Hematopoietic multipotent progenitor cell treated with erythropoietin and hydrocortisone succinate and interleukin-3 and kit ligand, for 15 days (in vitro differentiated cells): ENCODE results near the gene MKNK2.
"Not testable (repeated sequence)": the region's sequence is repeated elsewhere in the genome, so short reads cannot be mapped to it uniquely, and the experiment has no call there.

Source experiments
- DNase-seq: peaks from one replicate; pipeline ENCODE4 v3.0.0-alpha.2; 2015; ENCODE audit warnings: low spot score

MKNK2 gene

GRCh38 chr19:2043961-2044708 is 6.9 kb downstream of the MKNK2 start:
- no peak for DNase-seq

GRCh38 chr19:2043251-2043641 is 7.8 kb downstream of the MKNK2 start:
- no peak for DNase-seq

GRCh38 chr19:2042485-2043250 is 8.4 kb downstream of the MKNK2 start:
- no peak for DNase-seq

- peak; percentile 96 for DNase-seq
Observed at GRCh38 chr19:2041683-2042484, 9.2 kb downstream of the MKNK2 start.

- DNase-seq = no peak
Observed at GRCh38 chr19:2041433-2041682, 9.7 kb downstream of the MKNK2 start.

GRCh38 chr19:2040647-2041432 is 10.2 kb downstream of the MKNK2 start:
- no peak for DNase-seq

GRCh38 chr19:2039959-2040646 is 10.9 kb downstream of the MKNK2 start:
- DNase-seq = no peak

GRCh38 chr19:2039089-2039958 is 11.7 kb downstream of the MKNK2 start:
- no peak for DNase-seq

- DNase-seq = no peak
Observed at GRCh38 chr19:2038284-2039088, 12.6 kb downstream of the MKNK2 start.

GRCh38 chr19:2037651-2038255 is 13.3 kb downstream of the MKNK2 start:
- DNase-seq = no peak

- DNase-seq = no peak
Observed at GRCh38 chr19:2036424-2036823, 14.6 kb downstream of the MKNK2 start.

- no peak for DNase-seq
Observed at GRCh38 chr19:2035590-2035991, 15.5 kb downstream of the MKNK2 start.

- DNase-seq = peak; percentile 60
Observed at GRCh38 chr19:2034729-2035589, 16.1 kb downstream of the MKNK2 start.

- not testable (repeated sequence) for DNase-seq
Observed at GRCh38 chr19:2034253-2034652, 16.8 kb downstream of the MKNK2 start.

- DNase-seq = no peak
Observed at GRCh38 chr19:2033825-2034159, 17.3 kb downstream of the MKNK2 start.

GRCh38 chr19:2033115-2033824 is 17.8 kb downstream of the MKNK2 start:
- DNase-seq = no peak

GRCh38 chr19:2032296-2032941 is 18.6 kb downstream of the MKNK2 start:
- no peak for DNase-seq
